ENCODE results near the gene MTHFD2L.
"Not testable (repeated sequence)": the region's sequence is repeated elsewhere in the genome, so short reads cannot be mapped to it uniquely, and the experiment has no call there.

The MTHFD2L gene

DNA sequence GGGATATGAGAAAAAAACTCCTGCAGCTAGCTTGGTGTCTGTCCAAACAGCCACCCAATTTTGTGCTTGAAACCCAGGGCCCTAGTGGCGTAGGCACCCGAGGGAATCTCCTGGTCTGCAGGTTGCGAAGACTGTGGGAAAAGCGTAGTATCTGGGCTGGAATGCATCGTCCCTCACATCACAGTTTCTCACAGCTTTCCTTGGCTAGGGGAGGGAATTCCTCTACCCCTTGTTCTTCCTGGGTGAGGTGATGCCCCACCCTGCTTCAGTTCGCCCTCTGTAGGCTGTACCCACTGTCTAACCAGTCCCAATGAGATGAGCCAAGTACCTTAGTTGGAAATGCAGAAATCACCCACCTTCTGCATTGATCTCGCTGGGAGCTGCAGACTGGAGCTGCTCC, 57.3 kb downstream of the MTHFD2L start:
- H3K27me3 ChIP-seq (ENCODE audit: control insufficient read depth, insufficient read depth, low read length); H3K27ac ChIP-seq (ENCODE audit: low read depth, low read length); H3K4me3 ChIP-seq (ENCODE audit: low read depth, low read length); H3K36me3 ChIP-seq (ENCODE audit: control insufficient read depth, insufficient read depth, low read length); H3K9ac ChIP-seq (ENCODE audit: low read length); H3K9me3 ChIP-seq (ENCODE audit: control insufficient read depth, insufficient read depth, low read depth, low read length): not testable (repeated sequence)
- peaks cover 13% of the 10 kb centered on the region for H3K4me1 ChIP-seq (ENCODE audit: control insufficient read depth, insufficient read depth, low read length)

DNA sequence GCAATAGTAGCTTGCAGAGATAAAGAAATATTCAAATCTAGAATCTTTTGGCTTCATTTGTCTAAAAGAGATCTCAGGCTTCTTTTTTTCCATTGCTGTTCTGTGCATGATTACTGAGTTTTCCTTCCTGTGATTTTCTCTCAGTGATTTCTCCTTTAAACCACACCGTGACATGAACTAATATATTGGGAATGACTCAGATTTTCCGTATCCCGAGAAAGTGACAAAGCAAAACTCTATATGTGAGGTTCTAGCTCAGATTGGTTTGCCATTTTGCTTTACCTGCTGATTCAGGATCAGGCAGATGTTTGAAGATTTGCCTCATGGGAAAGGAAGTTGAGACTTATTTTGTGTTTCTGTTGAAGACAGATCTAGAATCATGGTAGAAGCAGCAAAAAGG, 59.4 kb downstream of the MTHFD2L start:
- no peak overlapping the region for H3K27ac ChIP-seq (ENCODE audit: low read depth, low read length)
- H3K4me3 ChIP-seq (ENCODE audit: low read depth, low read length) = no peak overlapping the region
- no peaks in the 10 kb centered on the region for H3K27me3 ChIP-seq (ENCODE audit: control insufficient read depth, insufficient read depth, low read length)
- peaks cover 13% of the 10 kb centered on the region for H3K4me1 ChIP-seq (ENCODE audit: control insufficient read depth, insufficient read depth, low read length)
- no peaks in the 10 kb centered on the region for H3K9me3 ChIP-seq (ENCODE audit: control insufficient read depth, insufficient read depth, low read depth, low read length)
- no peaks in the 10 kb centered on the region for H3K36me3 ChIP-seq (ENCODE audit: control insufficient read depth, insufficient read depth, low read length)
- no peak overlapping the region for H3K9ac ChIP-seq (ENCODE audit: low read length)

DNA sequence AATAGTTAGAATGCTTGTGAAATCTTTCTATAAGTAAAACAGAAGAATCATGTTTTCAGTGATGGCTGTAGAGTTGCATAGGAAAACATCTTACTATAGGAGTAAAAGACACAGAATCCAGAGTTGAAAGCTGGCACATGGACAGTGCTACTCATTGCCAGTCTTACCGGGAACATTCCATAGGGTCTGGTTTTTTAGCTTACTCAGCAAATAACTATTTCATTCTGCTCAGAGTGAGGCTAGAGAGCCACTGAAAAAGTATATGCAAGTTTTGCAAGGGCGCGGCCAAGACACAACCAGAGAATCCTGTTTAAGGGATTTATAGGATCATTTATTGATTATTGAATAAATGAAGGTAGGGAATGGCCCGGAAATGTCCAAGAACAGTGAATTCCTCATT, 60.3 kb downstream of the MTHFD2L start:
- no peak overlapping the region for H3K4me3 ChIP-seq (ENCODE audit: low read depth, low read length)
- no peaks in the 10 kb centered on the region for H3K27me3 ChIP-seq (ENCODE audit: control insufficient read depth, insufficient read depth, low read length)
- H3K9me3 ChIP-seq (ENCODE audit: control insufficient read depth, insufficient read depth, low read depth, low read length) = no peaks in the 10 kb centered on the region
- H3K4me1 ChIP-seq (ENCODE audit: control insufficient read depth, insufficient read depth, low read length) = peaks cover 13% of the 10 kb centered on the region
- H3K9ac ChIP-seq (ENCODE audit: low read length) = no peak overlapping the region
- no peak overlapping the region for H3K27ac ChIP-seq (ENCODE audit: low read depth, low read length)
- no peaks in the 10 kb centered on the region for H3K36me3 ChIP-seq (ENCODE audit: control insufficient read depth, insufficient read depth, low read length)

DNA sequence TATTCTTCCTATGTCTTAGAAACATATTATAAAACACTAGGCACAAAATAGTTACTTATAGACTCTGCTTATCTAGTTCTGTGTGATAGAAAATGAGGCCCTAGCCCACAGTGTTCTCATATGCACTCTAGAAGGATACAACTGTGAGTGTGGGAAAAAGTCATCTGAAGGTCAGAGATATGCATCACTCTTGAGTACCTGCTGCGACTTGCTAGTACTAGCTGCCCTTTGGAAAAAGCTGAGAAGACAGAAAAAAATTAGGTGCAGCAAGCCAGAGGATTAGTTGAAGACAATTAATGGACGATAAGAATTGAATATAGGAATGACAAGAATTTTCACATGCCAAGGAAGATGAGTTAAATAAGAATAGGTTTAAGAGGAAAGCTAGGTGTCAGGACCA, 61.3 kb downstream of the MTHFD2L start:
- no peak overlapping the region for H3K27ac ChIP-seq (ENCODE audit: low read depth, low read length)
- no peaks in the 10 kb centered on the region for H3K27me3 ChIP-seq (ENCODE audit: control insufficient read depth, insufficient read depth, low read length)
- no peak overlapping the region for H3K9ac ChIP-seq (ENCODE audit: low read length)

GRCh38 chr4:74223098-74223497, 65.2 kb downstream of the MTHFD2L start:
- H3K36me3 ChIP-seq (ENCODE audit: control insufficient read depth, insufficient read depth, low read length) = no peaks in the 10 kb centered on the region
- no peaks in the 10 kb centered on the region for H3K4me1 ChIP-seq (ENCODE audit: control insufficient read depth, insufficient read depth, low read length)

More for the DNA sequence above, 61.3 kb downstream of the MTHFD2L start:
- Histone ChIP-seq H3K36me3 (ENCODE audit: control insufficient read depth, insufficient read depth, low read length) (no peaks in the 10 kb centered on the region), H3K4me1 (ENCODE audit: control insufficient read depth, insufficient read depth, low read length) (peaks cover 13% of the 10 kb centered on the region), H3K9me3 (ENCODE audit: control insufficient read depth, insufficient read depth, low read depth, low read length) (no peaks in the 10 kb centered on the region), H3K4me3 (ENCODE audit: low read depth, low read length) (no peak overlapping the region)

DNA sequence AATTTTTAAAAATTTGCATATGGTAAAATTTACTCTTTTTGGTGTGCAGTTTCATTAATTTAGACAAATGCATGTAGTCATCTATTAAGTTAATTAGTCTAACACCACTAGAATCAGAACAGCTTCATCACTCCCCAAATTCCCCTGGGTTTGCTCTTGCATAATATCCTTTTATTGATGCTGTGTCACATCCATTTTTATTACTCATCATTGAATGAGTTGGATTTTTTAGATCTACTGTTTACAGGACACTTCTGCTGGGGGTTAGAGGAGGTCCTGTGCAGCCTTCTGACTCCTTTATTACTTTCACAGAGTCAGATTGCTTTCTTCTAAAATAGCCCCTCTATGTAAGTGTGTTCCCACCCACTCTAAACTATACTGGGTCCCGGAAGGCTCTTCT, 65.9 kb downstream of the MTHFD2L start:
- no peaks in the 10 kb centered on the region for H3K4me1 ChIP-seq (ENCODE audit: control insufficient read depth, insufficient read depth, low read length)
- no peak overlapping the region for H3K4me3 ChIP-seq (ENCODE audit: low read depth, low read length)
- no peak overlapping the region for H3K9ac ChIP-seq (ENCODE audit: low read length)
- H3K9me3 ChIP-seq (ENCODE audit: control insufficient read depth, insufficient read depth, low read depth, low read length) = no peaks in the 10 kb centered on the region
- no peak overlapping the region for H3K27ac ChIP-seq (ENCODE audit: low read depth, low read length)
- no peaks in the 10 kb centered on the region for H3K27me3 ChIP-seq (ENCODE audit: control insufficient read depth, insufficient read depth, low read length)
- no peaks in the 10 kb centered on the region for H3K36me3 ChIP-seq (ENCODE audit: control insufficient read depth, insufficient read depth, low read length)

More at GRCh38 chr4:74223098-74223497, 65.2 kb downstream of the MTHFD2L start:
- no peaks in the 10 kb centered on the region for H3K9me3 ChIP-seq (ENCODE audit: control insufficient read depth, insufficient read depth, low read depth, low read length)
- H3K27ac ChIP-seq (ENCODE audit: low read depth, low read length) = no peak overlapping the region
- H3K27me3 ChIP-seq (ENCODE audit: control insufficient read depth, insufficient read depth, low read length) = no peaks in the 10 kb centered on the region
- no peak overlapping the region for H3K4me3 ChIP-seq (ENCODE audit: low read depth, low read length)
- no peak overlapping the region for H3K9ac ChIP-seq (ENCODE audit: low read length)

DNA sequence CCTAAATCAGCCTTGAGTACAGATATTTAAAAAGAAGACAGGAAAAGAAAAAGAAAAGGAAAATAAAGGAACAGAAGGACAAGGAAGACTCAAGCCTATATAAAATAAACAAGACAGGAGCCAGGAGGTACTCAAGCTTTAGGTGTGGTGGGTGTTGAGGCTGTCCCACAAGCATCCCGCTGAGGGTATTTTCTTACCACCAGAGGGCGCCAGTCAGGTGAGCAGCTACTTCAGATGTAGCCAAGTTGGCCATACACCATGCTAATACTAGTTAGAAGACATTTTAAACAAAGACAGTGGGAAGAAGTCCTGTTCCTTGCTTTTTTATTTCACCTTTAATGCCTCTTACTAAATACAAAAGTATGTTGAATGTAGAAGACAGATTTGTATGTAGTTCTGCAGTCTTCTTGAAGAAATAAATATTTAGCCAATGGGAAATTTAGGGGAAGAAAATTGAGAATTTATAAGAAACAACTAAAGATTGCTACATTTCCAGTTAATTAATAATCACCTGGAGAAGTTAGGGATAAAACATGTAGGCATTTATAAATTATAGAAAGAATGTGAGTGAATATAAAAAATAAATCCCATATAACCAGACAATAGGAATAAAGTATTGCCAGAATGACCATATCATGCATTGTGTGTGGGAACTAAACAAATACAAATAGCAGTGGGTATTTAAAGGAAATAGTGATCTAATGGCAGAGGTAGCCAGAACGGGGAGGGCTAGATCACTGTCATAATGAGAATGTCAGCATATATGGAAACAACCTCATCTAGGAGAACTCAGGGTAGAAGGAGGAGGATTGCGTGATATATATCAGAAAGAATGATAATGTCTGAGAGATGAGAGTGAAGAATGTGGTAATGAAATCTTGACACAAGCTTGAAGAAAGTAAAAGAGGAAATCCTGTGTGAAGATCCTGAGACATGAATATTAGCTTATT, 71.0 kb downstream of the MTHFD2L start:
- H3K36me3 ChIP-seq (ENCODE audit: control insufficient read depth, insufficient read depth, low read length) = no peaks in the 10 kb centered on the region
- H3K9me3 ChIP-seq (ENCODE audit: control insufficient read depth, insufficient read depth, low read depth, low read length) = no peaks in the 10 kb centered on the region
- H3K27ac ChIP-seq (ENCODE audit: low read depth, low read length) = no peak overlapping the region
- H3K9ac ChIP-seq (ENCODE audit: low read length) = no peak overlapping the region
- H3K4me3 ChIP-seq (ENCODE audit: low read depth, low read length) = no peak overlapping the region
- no peaks in the 10 kb centered on the region for H3K4me1 ChIP-seq (ENCODE audit: control insufficient read depth, insufficient read depth, low read length)
- no peaks in the 10 kb centered on the region for H3K27me3 ChIP-seq (ENCODE audit: control insufficient read depth, insufficient read depth, low read length)

GRCh38 chr4:74230902-74231499, 73.1 kb downstream of the MTHFD2L start:
- no peak overlapping the region for H3K27ac ChIP-seq (ENCODE audit: low read depth, low read length)
- H3K4me1 ChIP-seq (ENCODE audit: control insufficient read depth, insufficient read depth, low read length) = no peaks in the 10 kb centered on the region
- H3K27me3 ChIP-seq (ENCODE audit: control insufficient read depth, insufficient read depth, low read length) = no peaks in the 10 kb centered on the region
- H3K36me3 ChIP-seq (ENCODE audit: control insufficient read depth, insufficient read depth, low read length) = no peaks in the 10 kb centered on the region
- no peak overlapping the region for H3K4me3 ChIP-seq (ENCODE audit: low read depth, low read length)
- H3K9ac ChIP-seq (ENCODE audit: low read length) = no peak overlapping the region
- no peaks in the 10 kb centered on the region for H3K9me3 ChIP-seq (ENCODE audit: control insufficient read depth, insufficient read depth, low read depth, low read length)

DNA sequence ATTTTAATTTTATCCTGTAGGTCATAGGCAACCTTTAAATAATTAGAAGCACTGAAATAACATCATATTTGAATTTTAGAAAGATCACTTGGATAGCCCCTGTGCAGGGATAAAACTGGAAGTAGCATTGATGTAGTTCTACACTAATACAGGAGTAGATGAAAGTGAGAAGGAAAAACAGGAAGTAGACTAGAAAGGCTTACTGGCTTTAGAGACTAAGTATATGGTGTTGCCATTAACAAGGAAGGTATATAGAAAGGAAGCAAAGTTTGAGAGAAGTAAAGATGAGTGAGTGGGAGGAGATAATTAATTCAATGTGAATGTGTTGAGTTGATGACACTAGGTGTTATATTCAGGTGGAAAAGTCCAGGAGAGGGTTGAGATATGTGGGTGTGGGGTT, 77.2 kb downstream of the MTHFD2L start:
- Histone ChIP-seq H3K9me3 (ENCODE audit: control insufficient read depth, insufficient read depth, low read depth, low read length) (no peaks in the 10 kb centered on the region), H3K9ac (ENCODE audit: low read length) (no peak overlapping the region), H3K4me1 (ENCODE audit: control insufficient read depth, insufficient read depth, low read length) (no peaks in the 10 kb centered on the region), H3K36me3 (ENCODE audit: control insufficient read depth, insufficient read depth, low read length) (no peaks in the 10 kb centered on the region), H3K27ac (ENCODE audit: low read depth, low read length) (no peak overlapping the region), H3K4me3 (ENCODE audit: low read depth, low read length) (no peak overlapping the region), H3K27me3 (ENCODE audit: control insufficient read depth, insufficient read depth, low read length) (no peaks in the 10 kb centered on the region)

DNA sequence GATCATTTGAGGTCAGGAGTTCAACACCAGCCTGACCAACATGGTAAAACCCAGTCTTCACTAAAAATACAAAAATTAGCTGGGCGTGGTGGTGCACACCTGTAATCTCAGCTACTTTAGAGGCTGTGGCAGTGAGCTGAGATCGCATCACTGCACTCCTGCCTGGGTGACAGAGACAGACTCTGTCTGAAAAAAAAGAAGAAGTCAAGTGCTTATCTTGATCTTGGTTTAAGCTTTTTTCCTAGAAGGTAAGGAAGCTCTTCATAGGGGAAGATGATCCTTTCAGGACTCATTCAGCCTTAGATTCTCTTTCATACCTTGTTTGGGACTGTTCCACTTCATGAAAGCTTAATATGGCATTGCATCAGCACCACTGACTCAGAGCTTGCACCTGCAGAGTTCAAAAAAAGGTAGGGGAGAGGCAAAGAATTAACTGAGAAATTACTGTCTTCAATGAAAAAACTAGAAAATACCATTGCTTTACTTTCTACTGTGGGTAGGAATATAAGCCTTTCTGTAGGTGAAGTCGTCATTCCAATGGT, 79.6 kb downstream of the MTHFD2L start:
- H3K4me1 ChIP-seq (ENCODE audit: control insufficient read depth, insufficient read depth, low read length) = no peaks in the 10 kb centered on the region

GRCh38 chr4:74244049-74244448, 86.1 kb downstream of the MTHFD2L start:
- H3K4me3 ChIP-seq (ENCODE audit: low read depth, low read length) = no peak overlapping the region
- no peaks in the 10 kb centered on the region for H3K4me1 ChIP-seq (ENCODE audit: control insufficient read depth, insufficient read depth, low read length)
- H3K36me3 ChIP-seq (ENCODE audit: control insufficient read depth, insufficient read depth, low read length) = no peaks in the 10 kb centered on the region
- H3K27me3 ChIP-seq (ENCODE audit: control insufficient read depth, insufficient read depth, low read length) = no peaks in the 10 kb centered on the region
- no peak overlapping the region for H3K9ac ChIP-seq (ENCODE audit: low read length)
- no peaks in the 10 kb centered on the region for H3K9me3 ChIP-seq (ENCODE audit: control insufficient read depth, insufficient read depth, low read depth, low read length)
- H3K27ac ChIP-seq (ENCODE audit: low read depth, low read length) = no peak overlapping the region

More for the DNA sequence above, 79.6 kb downstream of the MTHFD2L start:
- Histone ChIP-seq H3K4me3 (ENCODE audit: low read depth, low read length) (no peak overlapping the region), H3K27me3 (ENCODE audit: control insufficient read depth, insufficient read depth, low read length) (no peaks in the 10 kb centered on the region), H3K27ac (ENCODE audit: low read depth, low read length) (no peak overlapping the region), H3K9ac (ENCODE audit: low read length) (no peak overlapping the region), H3K36me3 (ENCODE audit: control insufficient read depth, insufficient read depth, low read length) (no peaks in the 10 kb centered on the region), H3K9me3 (ENCODE audit: control insufficient read depth, insufficient read depth, low read depth, low read length) (no peaks in the 10 kb centered on the region)
